ENCODE results near the gene VSTM2L.
A peak's percentile ranks its signal among the peaks of the same experiment; 100 is the strongest.

Gene VSTM2L

GRCh38 chr20:37971561-37972127 is 68.7 kb downstream of the VSTM2L start:
- DNase-seq: no peak

DNA sequence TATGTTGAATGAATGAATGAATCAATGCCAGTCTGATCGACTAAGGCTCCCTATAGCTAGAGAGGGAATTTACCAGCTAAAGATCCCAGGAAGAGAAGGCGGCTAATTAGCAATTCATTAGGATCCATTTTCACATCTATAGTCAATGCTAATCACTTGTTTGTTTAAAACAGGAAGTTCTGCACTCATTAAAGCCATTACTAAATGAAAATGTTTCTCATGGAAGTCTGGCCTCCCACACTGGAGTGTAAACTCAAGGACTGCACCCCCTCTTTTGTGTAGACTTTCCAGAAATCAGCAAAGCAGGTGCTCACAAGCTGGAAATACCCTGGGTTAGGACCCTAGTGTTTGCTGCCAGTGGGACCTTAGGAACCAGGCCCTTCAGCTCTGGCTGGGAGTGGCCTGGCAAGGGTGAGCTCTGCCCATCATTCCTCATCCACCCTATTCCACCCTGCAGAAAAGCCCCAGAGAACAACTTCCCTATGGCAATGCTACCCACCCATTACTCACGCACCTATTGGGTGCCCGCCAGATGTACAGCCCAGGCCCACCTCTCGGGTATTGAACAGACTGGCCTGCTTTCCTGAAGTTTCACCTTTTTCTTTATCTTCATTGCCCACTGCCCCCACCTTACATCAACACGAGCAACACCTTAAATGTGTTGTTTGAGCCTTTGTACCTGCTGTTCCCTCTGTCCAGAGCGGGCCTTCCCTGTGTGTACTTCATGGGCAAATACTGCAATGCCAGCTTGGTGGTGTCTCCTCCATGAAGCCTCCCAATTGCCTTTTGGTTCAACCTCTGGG is 69.5 kb downstream of the VSTM2L start:
- DNase-seq: no peak

- DNase-seq: no peak
Observed at GRCh38 chr20:37973059-37973910, 70.4 kb downstream of the VSTM2L start.

DNA sequence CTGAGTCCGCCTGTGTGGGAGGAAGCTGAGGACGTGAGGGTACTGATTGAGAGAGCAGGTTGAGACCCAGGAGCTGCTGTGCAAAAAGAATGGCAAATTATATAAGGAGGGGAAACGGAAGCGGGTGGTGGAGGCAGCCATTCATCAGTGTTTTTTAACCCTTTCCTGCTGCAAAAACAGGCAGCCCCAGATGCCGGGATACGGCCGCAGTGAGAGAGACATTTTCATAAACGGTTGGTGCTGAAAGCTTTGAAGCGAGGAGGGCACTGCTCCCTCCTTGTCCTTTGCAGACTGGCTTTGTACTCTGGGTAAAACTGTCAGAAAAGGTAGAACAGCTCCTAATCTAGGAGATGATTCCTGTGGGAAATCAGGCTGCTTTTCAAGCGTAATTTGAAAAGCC is 74.0 kb downstream of the VSTM2L start:
- DNase-seq: no peak

- DNase-seq: no peak
Observed at GRCh38 chr20:37977338-37977737, 74.4 kb downstream of the VSTM2L start.

- no peak for DNase-seq
Observed at GRCh38 chr20:37977786-37978185, 74.9 kb downstream of the VSTM2L start.

DNA sequence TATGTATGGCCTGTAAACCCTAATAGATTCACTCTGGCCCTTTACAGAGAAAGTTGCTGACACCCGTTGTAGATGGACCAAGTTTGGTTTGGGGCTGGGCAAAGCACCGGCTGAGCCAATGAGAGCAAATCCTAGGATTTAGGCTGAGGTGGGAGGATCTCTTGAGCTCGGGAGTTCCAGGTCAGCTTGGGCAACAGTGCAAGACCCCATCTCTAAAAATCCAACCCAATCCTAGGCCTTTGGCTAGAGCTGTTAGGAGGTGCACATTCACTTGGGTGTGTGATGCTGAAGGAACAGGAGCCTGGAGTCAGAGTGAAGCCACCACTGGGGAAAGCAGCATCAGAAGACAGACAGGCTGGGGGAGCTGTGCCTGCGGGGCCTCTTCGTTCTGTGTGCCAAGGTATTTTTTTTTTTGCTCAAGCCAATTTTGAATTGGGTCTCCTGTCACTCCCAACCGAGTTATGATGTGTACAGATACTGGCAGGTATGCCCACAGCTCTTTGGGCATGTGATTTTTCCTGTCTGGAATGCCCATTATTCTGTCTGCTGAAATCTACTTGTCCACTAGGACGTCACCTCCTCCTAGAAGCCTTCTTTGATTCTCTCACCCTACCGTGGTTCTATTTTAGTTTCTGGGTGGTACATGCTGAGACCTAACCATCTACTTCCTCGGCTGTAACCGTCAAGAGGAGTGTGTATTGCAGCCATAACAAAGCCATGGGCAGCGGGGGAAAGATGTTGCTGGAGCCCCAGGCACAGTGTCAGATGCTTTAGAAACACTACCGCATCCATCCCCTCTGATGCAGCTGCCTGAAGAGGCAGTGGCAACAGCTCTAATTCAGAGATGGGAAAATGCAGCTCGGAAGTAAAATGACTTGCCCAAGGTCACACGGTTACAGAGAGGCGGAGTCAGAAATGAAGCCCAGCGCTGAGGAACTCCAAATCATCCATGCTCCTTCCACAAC is 76.4 kb downstream of the VSTM2L start:
- no peak for DNase-seq

GRCh38 chr20:37980383-37980782 is 77.5 kb downstream of the VSTM2L start:
- DNase-seq: no peak

DNA sequence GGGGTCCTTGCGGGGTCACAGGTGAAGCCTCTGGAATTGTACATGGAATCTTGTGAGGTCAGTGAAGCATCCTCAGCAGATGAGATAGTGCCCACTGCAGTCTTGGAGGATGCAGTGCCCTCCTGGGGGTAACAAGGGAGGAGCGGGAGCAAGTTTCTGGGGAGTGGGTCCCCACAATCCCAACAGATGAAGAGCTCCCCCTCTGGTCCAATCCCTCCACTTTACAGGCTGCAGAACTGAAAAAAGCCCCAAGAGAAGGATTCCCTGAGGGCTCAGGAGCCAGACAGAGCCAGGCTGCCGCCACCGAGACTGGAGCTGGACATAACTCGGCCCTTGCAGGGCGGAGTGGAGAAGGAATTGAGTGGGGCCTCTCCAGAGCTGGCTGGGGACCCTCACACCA is 77.9 kb downstream of the VSTM2L start:
- DNase-seq: no peak

DNA sequence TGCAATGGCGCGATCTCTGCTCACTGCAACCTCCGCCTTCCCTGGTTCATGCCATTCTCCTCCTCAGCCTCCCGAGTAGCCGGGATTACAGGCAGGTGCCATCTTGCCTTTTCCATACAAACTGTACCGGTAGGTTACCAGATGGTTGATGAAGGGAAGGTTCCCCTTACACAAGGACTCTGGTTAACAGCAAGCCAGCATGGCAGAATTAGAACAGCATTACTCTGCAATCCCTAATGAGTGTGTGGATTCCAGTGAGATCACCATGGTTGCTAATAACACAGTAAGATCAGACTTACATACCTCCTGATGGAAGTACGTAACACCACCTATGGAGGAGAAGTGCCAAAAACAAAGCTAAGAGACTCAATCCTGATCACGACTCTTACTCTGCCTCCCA is 78.6 kb downstream of the VSTM2L start:
- DNase-seq: no peak

DNA sequence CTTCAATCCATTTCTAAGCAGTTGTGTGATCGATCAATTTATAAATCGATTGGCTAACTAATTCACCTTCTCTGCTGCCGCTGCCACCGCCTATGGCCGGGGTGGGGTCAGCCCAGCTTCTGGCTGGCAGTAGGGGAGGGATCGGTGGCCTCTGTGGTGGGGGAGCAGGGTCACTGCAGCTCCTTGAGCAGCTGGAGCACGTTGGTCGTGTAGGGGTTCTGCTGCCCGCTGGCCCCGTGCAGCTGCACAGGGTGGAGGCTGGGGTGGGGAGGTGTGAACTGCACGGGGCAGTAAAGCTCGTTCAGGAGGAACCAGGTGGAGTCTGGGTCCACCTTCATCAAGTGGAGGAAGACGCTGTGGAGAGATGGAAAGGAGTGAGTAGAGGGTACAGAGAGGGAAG is 80.4 kb downstream of the VSTM2L start:
- DNase-seq: no peak

GRCh38 chr20:37984018-37984785 is 81.3 kb downstream of the VSTM2L start:
- DNase-seq: no peak

- DNase-seq: no peak
Observed at GRCh38 chr20:37986044-37986858, 83.3 kb downstream of the VSTM2L start.

GRCh38 chr20:37986873-37987601 is 84.1 kb downstream of the VSTM2L start:
- DNase-seq: no peak

DNA sequence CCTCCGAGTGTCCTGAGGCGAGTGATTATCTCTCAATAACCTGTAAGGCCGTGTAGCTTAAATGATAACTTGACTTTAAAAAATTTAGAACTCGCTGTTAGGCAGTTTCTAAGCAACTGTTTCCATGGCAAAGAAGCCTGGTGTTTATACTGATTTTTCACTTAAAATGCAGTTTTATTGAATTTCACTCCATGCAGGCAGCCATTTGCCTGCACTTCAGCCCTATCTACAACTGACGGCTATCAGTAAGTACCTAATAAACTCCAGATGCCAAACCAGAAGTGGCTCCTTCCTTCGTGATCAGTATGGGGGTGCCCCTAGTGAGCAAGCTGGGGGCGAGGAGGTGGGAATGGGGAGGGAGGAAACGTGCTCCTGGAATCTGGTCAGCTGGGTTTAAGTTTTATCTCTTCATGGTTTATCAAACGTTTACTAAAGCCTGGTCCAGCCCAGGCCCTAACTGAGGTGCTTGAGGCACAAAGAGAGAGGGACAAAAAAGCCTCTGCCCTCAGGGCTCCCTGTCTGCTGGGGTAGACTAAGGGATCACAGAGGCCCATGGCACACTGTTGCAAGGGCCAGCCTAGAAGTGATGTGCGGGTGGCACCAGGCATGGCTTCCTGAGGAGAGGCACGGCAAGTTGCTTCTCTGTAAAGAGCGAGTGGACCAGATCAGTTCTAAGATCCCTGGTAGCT is 84.8 kb downstream of the VSTM2L start:
- no peak for DNase-seq

- no peak for DNase-seq
Observed at GRCh38 chr20:37988306-37988954, 85.5 kb downstream of the VSTM2L start.

- DNase-seq: no peak
Observed at GRCh38 chr20:37989601-37990295, 86.8 kb downstream of the VSTM2L start.

DNA sequence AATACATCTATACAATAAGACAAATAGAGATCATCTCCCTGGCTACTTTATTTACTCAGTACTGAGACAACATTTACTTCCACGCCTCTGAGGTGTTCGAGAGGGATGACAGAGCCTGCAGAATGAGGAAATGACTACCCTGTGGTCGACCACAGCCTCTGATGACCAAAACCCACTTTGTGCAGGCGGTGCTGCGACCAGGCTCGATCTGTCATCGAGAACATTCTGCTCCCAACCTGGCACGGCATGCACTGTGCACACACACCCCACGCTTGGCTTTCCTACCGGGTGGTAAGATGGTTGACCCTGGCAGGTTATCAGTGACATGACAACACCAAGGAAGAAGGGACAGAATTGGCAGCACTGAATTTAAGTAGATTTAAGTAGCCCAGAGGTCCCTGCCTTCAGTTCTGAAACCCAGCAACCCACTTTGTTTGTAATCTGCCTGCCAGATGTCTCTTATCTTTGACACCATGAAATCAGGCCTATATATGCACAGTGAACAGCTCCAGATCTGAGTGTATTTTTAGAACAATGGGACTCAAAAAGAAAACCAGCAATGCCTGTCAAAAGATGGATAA is 87.7 kb downstream of the VSTM2L start:
- DNase-seq: peak; percentile 68

Data from CD4-positive, alpha-beta T cell treated with Interferon gamma for 1 hour (primary cell).